Gastroesophageal sphincter (tissue), 3 donors: ENCODE results near the gene GATAD2A.

Experiments used
- POLR2A ChIP-seq, 2 donors: fragments of 450-650 bp; IDR thresholded peaks; one replicate each; pipeline ENCODE4 v1.6.1; 2017; ENCODE audit warnings: antibody characterized with exemption in 2 of 2, mild to moderate bottlenecking in 2 of 2, moderate library complexity in 1 of 2
- TF ChIP-seq, protein P1 (sequence below), 4 experiments: fragments of 200-600 bp in 2 of 4; fragments of 450-650 bp in 2 of 4; sonication (generic) in 1 of 4; IDR thresholded peaks; one replicate each; pipeline ENCODE4 v1.5.1; 2017 to 2019; ENCODE audit warnings: antibody characterized with exemption in 4 of 4, mild to moderate bottlenecking in 2 of 4, moderate library complexity in 2 of 4

DNA sequence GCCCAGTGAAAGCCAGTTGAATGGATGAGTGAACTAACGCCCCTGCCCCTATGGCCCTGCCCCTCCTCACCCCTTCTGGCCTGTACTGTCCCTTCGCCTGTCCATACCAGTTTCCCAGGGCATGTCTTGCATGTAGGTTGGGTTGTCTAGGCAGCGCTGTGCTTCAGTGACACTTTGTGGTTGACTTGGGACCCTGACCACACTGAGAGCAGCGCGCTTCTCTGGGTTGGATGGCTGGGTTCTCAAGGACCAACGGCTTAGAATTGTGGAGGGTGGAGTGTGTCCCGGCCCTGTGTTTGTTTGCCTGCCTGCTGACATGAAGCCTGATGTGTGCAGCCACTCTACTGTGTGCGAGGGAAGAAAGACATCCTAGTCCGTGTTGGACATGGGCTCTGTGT lies 15.8 kb downstream of the GATAD2A start:
- TF ChIP-seq, protein P1, sequence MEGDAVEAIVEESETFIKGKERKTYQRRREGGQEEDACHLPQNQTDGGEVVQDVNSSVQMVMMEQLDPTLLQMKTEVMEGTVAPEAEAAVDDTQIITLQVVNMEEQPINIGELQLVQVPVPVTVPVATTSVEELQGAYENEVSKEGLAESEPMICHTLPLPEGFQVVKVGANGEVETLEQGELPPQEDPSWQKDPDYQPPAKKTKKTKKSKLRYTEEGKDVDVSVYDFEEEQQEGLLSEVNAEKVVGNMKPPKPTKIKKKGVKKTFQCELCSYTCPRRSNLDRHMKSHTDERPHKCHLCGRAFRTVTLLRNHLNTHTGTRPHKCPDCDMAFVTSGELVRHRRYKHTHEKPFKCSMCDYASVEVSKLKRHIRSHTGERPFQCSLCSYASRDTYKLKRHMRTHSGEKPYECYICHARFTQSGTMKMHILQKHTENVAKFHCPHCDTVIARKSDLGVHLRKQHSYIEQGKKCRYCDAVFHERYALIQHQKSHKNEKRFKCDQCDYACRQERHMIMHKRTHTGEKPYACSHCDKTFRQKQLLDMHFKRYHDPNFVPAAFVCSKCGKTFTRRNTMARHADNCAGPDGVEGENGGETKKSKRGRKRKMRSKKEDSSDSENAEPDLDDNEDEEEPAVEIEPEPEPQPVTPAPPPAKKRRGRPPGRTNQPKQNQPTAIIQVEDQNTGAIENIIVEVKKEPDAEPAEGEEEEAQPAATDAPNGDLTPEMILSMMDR (IDR thresholded peaks at IDR 0.05): no peak
- no peak for TF ChIP-seq POLR2A (IDR thresholded peaks at IDR 0.05)
